Glomerular visceral epithelial cell (primary cell): ENCODE data around the gene IGSF21.
A peak's percentile ranks its signal among the peaks of the same experiment; 100 is the strongest.

Experiments used
- DNase-seq: peaks from one replicate; pipeline ENCODE4 v3.0.0-alpha.2; 2016; ENCODE audit errors: extremely low spot score

IGSF21 gene

DNA sequence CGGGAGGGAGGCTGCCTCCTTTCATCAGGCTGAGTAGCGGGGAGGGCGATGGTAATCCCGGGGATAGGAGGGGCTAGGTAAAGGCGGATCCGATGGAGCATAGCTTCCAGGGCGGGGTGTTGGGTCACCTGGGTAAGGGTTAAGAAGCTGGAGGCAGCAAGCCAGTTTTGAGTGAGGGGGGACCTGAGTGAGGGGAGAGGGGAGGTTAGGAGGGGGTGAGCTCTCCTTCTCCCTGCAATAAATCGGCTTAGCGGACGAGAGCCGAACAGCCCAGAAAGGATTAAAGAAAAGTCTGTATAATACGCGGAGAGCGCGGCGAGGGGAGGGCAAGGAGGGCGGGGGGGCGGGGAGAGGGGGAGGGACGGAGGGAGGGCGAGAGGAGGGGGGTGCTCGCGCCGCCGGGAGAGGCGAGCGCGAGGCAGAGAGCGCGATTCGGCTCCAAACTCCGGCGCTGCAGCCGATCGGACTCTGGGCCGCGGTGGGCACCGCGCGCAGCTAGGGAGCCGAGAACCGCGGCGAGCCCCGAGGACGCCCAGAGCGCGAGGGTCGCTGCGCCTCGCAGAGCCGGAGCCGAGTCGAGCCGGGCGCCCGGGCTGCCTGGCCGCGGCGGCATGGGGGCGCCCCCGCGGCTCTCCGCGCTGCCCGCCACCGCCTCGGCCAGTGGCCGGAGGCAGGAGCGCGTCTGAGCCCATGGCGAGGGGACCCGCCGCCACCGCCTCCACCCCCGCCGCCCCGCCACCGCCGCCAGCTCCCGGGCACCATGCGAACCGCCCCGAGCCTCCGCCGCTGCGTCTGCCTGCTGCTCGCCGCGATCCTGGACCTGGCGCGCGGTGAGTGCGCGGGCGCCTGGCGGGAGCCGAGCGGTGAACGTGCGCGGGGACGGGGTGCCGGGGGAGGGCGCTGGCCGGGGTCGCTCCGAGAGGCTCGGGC is at the start of gene IGSF21:
Gene IGSF21 (plus strand): TSS at position 430 of the 930 bp plus-strand sequence. CDS start 331 bp downstream, at position 761.
- DNase-seq = no peak

DNA sequence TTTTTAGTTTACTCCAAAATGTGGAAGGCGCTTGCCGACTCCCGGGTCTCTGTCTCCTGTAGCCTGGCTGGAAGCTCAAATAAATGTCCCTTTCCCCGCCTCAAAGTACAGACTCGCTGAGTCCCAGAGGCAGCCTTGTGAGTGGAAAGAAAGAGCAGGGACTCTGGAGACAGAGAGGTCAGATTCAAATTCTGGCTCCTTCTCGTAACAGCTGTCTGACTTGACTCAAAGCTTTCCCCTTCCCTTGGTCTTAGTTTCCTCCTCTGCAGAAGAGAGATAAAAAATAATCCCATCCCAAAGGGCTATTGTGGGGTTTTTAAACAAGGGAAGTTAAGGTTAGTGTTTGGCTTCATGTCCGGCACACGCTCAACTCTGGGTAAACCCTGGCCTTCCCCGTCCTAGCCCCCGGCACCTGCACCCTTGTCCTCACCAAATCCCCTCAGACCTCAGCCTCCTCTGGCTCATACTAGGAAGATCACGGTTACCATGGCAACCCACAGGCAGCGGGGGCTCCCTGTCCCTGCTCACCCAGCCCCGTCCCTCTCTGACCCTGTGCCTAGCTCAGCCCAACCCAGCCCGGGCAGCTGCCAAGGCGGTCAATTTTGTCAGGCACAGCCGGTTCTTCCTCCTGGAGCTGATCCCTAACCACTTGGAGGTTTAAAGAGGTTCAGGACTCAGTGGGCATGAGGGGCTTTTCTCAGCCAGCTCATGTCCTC is 49.2 kb upstream of the IGSF21 start:
- DNase-seq = no peak

DNA sequence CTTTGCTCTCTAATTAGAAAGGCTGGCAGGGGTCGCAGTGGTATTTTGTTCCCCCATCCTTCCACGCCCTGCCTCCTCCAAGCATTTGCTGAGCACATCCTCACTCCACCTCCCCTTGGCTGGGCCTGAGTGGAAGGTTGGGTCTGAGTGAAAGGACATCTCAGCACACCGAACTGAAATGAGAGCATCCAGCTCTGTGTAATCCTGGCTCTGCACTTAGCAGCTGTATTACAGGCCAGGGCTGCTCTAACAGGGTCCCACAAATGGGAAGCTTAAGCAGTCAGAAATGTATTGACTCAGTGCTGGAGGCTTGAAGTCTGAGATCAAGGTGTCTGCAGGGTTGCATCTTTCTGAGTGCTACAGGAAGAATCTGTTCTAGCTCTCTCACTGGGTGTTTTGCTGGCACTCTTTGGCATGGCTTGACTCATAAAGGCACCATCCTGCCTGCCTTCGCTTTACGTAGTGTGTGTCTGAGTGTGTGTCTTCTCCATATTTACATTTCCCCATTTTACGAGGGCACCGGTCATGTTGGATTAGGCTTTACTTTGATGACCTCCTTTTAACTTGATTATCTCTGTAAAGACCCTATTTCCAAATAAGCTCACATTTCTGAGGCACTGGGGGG is 48.5 kb upstream of the IGSF21 start:
- no peak for DNase-seq

GRCh38 chr1:18060366-18060765 is 47.2 kb upstream of the IGSF21 start:
- DNase-seq = no peak

GRCh38 chr1:18062185-18062584 is 45.4 kb upstream of the IGSF21 start:
- DNase-seq = no peak

DNA sequence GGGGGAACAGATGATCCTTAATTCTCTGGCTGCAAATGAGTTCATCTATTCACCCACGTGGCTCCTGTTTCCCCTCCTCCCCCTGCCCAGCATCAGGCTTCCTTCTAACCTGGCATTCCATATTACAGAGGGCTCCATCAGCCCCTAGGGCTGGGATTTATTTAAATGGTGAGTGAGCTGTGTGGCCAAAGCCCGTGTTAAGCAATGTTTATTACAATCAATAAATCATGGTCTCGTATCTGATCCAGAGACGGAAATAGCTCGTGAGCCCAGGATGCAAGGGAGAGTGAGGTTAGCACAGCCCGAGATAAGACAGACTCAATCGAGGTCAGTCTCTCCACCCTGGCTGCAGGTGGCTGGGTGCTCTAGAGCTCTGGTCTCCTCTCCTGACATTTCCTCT is 43.1 kb upstream of the IGSF21 start:
- no peak for DNase-seq

- no peak for DNase-seq
Observed at GRCh38 chr1:18066576-18066975, 41.0 kb upstream of the IGSF21 start.

DNA sequence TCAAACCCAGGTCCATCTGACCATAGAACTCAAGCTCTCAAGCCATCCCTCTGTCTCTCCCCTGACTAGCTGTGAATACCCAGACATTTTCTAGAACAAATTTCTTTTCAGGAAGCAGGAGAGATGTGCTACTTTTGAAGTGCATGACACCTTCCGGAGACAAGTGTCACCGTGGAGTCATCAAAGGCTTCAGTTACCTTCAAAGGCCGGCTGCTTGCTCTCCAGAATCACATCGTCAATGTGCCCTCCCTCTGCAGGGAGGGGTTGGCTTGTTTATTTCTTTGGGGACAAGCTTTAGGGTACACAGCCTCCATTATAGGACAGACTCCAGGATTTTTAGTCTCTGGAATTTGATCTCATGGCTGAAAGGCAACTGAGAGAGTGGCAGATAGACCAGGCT is 37.7 kb upstream of the IGSF21 start:
- no peak for DNase-seq

DNA sequence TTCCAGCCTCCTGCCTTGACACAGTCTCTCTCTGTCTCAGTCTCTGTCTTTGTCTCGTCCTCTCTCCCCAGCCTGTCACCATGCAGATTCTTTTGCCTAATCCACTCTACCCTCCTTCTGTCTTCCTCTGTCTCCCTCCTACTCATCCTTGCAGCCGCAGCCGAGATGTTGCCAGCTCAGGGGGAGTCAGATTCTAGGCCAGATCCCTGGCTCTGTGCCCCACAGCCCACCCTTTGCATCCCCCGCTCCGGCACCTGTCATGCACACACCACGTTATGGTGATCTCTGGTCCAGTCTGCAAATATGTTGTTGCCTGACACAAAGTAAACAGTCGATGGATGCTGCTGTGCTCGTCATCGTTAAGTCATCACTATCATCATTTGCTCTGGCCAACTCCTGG is 35.5 kb upstream of the IGSF21 start:
- DNase-seq = no peak

GRCh38 chr1:18073066-18073642 is 34.4 kb upstream of the IGSF21 start:
- no peak for DNase-seq

GRCh38 chr1:18077657-18078215 is 29.9 kb upstream of the IGSF21 start:
- DNase-seq = no peak

DNA sequence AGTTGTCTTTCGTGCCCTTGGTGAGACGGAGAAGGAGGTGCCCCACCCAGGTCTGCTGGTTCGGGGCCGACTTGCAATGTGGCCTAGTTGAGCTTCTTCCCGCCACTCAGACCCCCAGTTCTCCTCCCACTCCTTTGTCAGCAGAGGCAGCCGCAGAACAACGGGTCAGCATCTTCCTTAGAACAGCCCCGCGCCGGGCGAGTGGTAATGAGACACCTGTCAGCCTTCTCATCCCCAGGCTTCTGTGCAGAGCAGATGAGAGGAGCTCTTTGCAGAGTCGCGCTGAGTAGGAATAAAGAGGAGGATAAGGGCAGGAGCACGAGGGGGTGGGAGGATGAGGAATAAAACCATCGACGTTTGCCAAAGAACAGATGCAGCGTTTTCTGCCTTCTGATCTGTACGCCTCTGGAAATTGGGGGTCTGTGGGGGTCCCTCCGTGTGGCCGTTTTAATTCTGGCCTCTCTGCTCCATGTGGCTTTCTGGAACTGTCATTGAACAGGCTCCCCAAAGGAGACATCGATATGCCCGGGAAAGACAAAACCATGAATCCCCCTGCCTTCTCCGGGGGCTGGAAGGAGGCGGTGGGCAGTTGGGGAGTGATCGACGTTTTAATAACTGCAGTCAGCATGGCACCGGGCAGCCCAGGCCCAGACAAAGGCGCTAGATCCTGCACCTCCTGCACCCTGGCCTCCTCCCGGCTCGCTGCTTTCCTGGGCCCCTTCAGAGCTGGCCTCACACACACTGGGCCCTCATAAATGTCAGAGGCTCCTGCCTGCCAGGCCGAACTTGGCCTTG is 27.5 kb upstream of the IGSF21 start:
- DNase-seq = no peak

- DNase-seq = no peak
Observed at GRCh38 chr1:18085387-18086074, 22.1 kb upstream of the IGSF21 start.

GRCh38 chr1:18088077-18088594 is 19.5 kb upstream of the IGSF21 start:
- DNase-seq = no peak

DNA sequence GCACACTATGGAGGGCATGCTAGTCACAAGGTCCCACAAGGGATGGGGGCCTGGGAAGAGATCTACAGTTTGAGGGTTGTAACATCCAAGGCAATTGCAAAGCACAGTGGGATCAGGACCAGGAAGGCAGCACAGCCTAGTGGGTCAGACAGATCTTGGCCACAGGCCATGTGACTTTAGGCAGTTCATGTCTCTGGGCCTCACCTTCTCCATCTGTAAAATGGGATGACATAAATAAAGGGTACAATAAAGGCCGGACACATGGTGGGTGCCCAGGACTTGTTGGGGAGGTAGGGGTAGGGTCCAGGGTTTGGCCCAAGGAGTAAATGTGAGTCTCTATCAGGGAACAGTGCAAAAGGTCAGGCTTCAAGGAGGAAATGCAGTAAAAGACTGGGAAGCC is 18.1 kb upstream of the IGSF21 start:
- DNase-seq = no peak

GRCh38 chr1:18090636-18091035 is 17.0 kb upstream of the IGSF21 start:
- DNase-seq = no peak

- peak; percentile 46 for DNase-seq
Observed at GRCh38 chr1:18091660-18092446, 15.7 kb upstream of the IGSF21 start.

- no peak for DNase-seq
Observed at GRCh38 chr1:18093193-18093592, 14.4 kb upstream of the IGSF21 start.

DNA sequence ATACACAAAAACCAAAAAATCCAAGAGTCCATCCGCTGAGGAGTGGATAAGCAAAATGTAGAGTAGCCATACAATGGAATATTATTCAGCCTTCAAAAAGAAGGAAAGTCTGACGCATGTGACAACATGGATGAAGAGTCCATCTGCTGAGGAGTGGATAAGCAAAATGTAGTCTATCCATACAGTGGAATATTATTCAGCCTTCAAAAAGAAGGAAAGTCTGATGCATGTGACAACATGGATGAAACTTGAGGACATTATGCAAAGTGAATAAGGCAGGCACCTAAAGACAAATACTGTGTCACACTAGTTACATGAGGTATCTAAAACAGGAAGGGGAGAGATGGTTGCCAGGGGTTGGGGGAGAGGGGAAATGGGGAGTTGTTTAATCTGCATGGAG is 14.0 kb upstream of the IGSF21 start:
- DNase-seq = no peak
